B cell (primary cell): ENCODE results near the gene MRPL10. TPM values are rescaled to one million over a fixed set of nuclear protein-coding genes. Genes with fewer than 3 reads are reported as not detected.

Source experiments
- ATAC-seq: fragments of 200-7000 bp; cut with Tn5 transposase; one replicate; pipeline ENCODE4 v1.10.0; 2021; ENCODE audit warnings: low read depth, mild to moderate bottlenecking, moderate number of reproducible peaks, moderate library complexity
- CTCF ChIA-PET: fragments of 350-600 bp; sonication (Branson Sonifier 250); formaldehyde crosslinking; loops from one replicate; lab custom pipeline; 2021; ENCODE audit warnings: antibody characterized with exemption, inconsistent platforms; lab: Charles Lee
- POLR2A ChIA-PET: fragments of 350-600 bp; sonication (Branson Sonifier 250); formaldehyde crosslinking; loops from one replicate; lab custom pipeline; 2021; ENCODE audit warnings: antibody characterized with exemption; lab: Charles Lee
- DNase-seq: peaks from one replicate; pipeline ENCODE4 v3.0.0; 2013
- H2AFZ ChIP-seq: 2 replicates; pipeline ENCODE4 v1.6.1; 2012; ENCODE audit warnings: mild to moderate bottlenecking, low read depth, low read length; ENCODE audit not compliant: insufficient read depth, poor library complexity, severe bottlenecking
- H3K27ac ChIP-seq, 2 donors: 1 replicate in 1 of 2; 2 replicates in 1 of 2; pipeline ENCODE4 v1.5.1; 2012 to 2013; ENCODE audit warnings: low read length in 2 of 2, mild to moderate bottlenecking in 2 of 2, moderate library complexity in 1 of 2
- H3K27me3 ChIP-seq, 4 experiments: fragments of 200-600 bp in 1 of 4; sonication (generic) in 1 of 4; replicated peaks in 1 of 4; 1 replicate in 2 of 4; 2 replicates in 2 of 4; pipeline versions ENCODE4 v1.6.1 to v1.7.0; 2013 to 2016; ENCODE audit warnings: low read length in 3 of 4, mild to moderate bottlenecking in 2 of 4, mixed read lengths in 1 of 4, moderate library complexity in 1 of 4; ENCODE audit not compliant: insufficient read depth in 4 of 4, control insufficient read depth in 3 of 4; ENCODE audit errors: control extremely low read depth in 1 of 4
- H3K36me3 ChIP-seq, 2 experiments: replicated peaks in 1 of 2; 1 replicate in 1 of 2; 2 replicates in 1 of 2; pipeline versions ENCODE4 v1.6.1 to v1.7.1; 2013; ENCODE audit warnings: low read length in 1 of 2; ENCODE audit not compliant: insufficient read depth in 2 of 2, control insufficient read depth in 1 of 2; ENCODE audit errors: control extremely low read depth in 1 of 2, extremely low read depth in 1 of 2
- H3K4me1 ChIP-seq, 2 donors: fragments of 200-600 bp in 1 of 2; sonication (generic) in 1 of 2; 1 replicate in 1 of 2; 2 replicates in 1 of 2; pipeline versions ENCODE4 v1.5.1 to v1.6.1; 2013 to 2017; ENCODE audit warnings: low read length in 2 of 2; ENCODE audit not compliant: control insufficient read depth in 2 of 2, insufficient read depth in 2 of 2
- H3K4me2 ChIP-seq: replicated peaks from 2 replicates; pipeline ENCODE3; 2012; ENCODE audit warnings: mild to moderate bottlenecking, low read depth, low read length; ENCODE audit not compliant: poor library complexity, severe bottlenecking
- H3K4me3 ChIP-seq, 5 experiments: fragments of 200-600 bp in 1 of 5; sonication (generic) in 1 of 5; 1 replicate in 3 of 5; 2 replicates in 2 of 5; pipeline versions ENCODE4 v1.5.1 to v1.7.0; 2011 to 2016; ENCODE audit warnings: low read length in 4 of 5, mild to moderate bottlenecking in 4 of 5, low read depth in 2 of 5, control low read depth in 1 of 5, moderate library complexity in 1 of 5; ENCODE audit not compliant: insufficient read depth in 1 of 5; ENCODE audit errors: control extremely low read depth in 1 of 5, extremely low read depth in 1 of 5
- H3K79me2 ChIP-seq: fragments of 200-600 bp; sonication (generic); one replicate; pipeline ENCODE4 v1.6.0; 2016; ENCODE audit warnings: low read length; ENCODE audit not compliant: control insufficient read depth, insufficient read depth
- H3K9ac ChIP-seq: fragments of 200-600 bp; sonication (generic); 2 replicates; pipeline ENCODE4 v1.6.1; 2017; ENCODE audit warnings: mild to moderate bottlenecking, low read length, moderate library complexity
- H3K9me3 ChIP-seq, 3 donors: one replicate each; pipeline versions ENCODE4 v1.6.1 to v1.7.1; 2013; ENCODE audit warnings: low read length in 2 of 3; ENCODE audit not compliant: control insufficient read depth in 2 of 3, insufficient read depth in 1 of 3; ENCODE audit errors: control extremely low read depth in 1 of 3
- H4K20me1 ChIP-seq: 2 replicates; pipeline ENCODE4 v1.6.0; 2012; ENCODE audit warnings: mild to moderate bottlenecking, low read length; ENCODE audit not compliant: insufficient read depth, control insufficient read depth, poor library complexity, severe bottlenecking
- H3K27ac Mint-ChIP-seq: one replicate; pipeline ENCODE4 v1.8.0; 2021; ENCODE audit warnings: mixed read lengths
- H3K27me3 Mint-ChIP-seq: one replicate; pipeline ENCODE4 v1.8.0; 2021; ENCODE audit warnings: mixed read lengths
- H3K4me1 Mint-ChIP-seq: one replicate; pipeline ENCODE4 v1.8.0; 2021; ENCODE audit warnings: mixed read lengths
- H3K4me3 Mint-ChIP-seq: one replicate; pipeline ENCODE4 v1.8.0; 2021; ENCODE audit warnings: mixed read lengths
- H3K9me3 Mint-ChIP-seq: one replicate; pipeline ENCODE4 v1.8.0; 2022; ENCODE audit warnings: mixed read lengths; ENCODE audit not compliant: insufficient read depth
- EZH2 ChIP-seq: IDR thresholded peaks from 2 replicates; pipeline ENCODE4 v1.6.1; 2012; ENCODE audit warnings: borderline replicate concordance, low read depth, mild to moderate bottlenecking, moderate library complexity, low read length; ENCODE audit not compliant: insufficient read depth, poor library complexity, severe bottlenecking
- WGBS: methylation state at CpG from one replicate; pipeline ENCODE4 v1.1.5; 2013; ENCODE audit warnings: missing lambda C conversion rate; ENCODE audit not compliant: insufficient coverage; 5-methylcytosine and 5-hydroxymethylcytosine counted together
- intact Hi-C: fragments of 100-400 bp; cut with micrococcal nuclease; formaldehyde crosslinking; loops from one replicate; pipeline ENCODE4 v1.10.0; 2022
- polyA plus RNA-seq: library from polyadenylated mRNA; depleted of rRNA; stranded (reverse); fragments of >200 nt; gene quantifications from 2 replicates; pipeline ENCODE4 v1.2.3, GENCODE V29; 2012
- total RNA-seq, 2 donors: library from RNA; stranded (reverse); fragments of 120-200 nt in 1 of 2; gene quantifications; 1 replicate in 1 of 2; 2 replicates in 1 of 2; pipeline versions ENCODE4 v1.2.3 to v1.2.4, GENCODE V29; 2013 to 2022
- TF ChIP-seq, protein P1 (sequence below): fragments of 200-600 bp; IDR thresholded peaks from one replicate; pipeline ENCODE4 v1.8.0; 2022; ENCODE audit warnings: antibody characterized with exemption, mild to moderate bottlenecking

The MRPL10 gene
- total and polyA plus RNA-seq, 2 donors (not counting 1 experiment from before 2014, with no cell fraction given) = 34.8 to 39.4 TPM

DNA sequence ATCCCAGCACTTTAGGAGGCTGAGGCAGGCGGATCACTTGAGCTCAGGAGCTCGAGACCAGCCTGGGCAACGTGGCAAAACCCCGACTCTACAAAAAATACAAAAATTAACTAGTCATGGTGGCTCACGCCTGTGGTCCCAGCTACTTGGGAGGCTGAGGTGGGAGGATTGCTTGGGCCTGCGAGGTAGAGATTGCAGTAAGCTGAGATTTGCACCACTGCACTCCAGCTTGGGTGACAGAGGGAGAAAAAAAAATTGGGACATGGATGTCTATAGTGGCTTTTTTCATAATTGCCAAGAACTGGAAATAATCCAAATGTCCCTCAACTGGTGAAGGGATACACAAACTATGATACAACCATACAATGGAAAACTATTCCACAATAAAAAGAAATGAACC is 38.4 kb downstream of the MRPL10 start:
- TF ChIP-seq, protein P1, sequence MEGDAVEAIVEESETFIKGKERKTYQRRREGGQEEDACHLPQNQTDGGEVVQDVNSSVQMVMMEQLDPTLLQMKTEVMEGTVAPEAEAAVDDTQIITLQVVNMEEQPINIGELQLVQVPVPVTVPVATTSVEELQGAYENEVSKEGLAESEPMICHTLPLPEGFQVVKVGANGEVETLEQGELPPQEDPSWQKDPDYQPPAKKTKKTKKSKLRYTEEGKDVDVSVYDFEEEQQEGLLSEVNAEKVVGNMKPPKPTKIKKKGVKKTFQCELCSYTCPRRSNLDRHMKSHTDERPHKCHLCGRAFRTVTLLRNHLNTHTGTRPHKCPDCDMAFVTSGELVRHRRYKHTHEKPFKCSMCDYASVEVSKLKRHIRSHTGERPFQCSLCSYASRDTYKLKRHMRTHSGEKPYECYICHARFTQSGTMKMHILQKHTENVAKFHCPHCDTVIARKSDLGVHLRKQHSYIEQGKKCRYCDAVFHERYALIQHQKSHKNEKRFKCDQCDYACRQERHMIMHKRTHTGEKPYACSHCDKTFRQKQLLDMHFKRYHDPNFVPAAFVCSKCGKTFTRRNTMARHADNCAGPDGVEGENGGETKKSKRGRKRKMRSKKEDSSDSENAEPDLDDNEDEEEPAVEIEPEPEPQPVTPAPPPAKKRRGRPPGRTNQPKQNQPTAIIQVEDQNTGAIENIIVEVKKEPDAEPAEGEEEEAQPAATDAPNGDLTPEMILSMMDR = no peak
- TF ChIP-seq EZH2 = no peak
- no peak for DNase-seq
- no peak overlapping the region for H3K4me2 ChIP-seq
- ChIA-PET POLR2A (no interaction called here), CTCF (interaction anchor here (0.7 to 1.1 kb wide), 2 partner anchors 78 to 128 kb away, joined by 3 to 4 read pairs; no protein-coding TSS in a partner anchor)
- H3K27me3 ChIP-seq = peaks cover 0 to 34% (median 26%) of the 10 kb centered on the region in 4 experiments
- no peaks in the 10 kb centered on the region for H3K9me3 ChIP-seq
- no peaks in the 10 kb centered on the region for H3K9me3 Mint-ChIP-seq
- no peak overlapping the region for H3K4me3 Mint-ChIP-seq
- peaks cover 10% of the 10 kb centered on the region in 2 donors for H3K4me1 ChIP-seq
- H3K79me2 ChIP-seq = no peaks in the 10 kb centered on the region
- no peak overlapping the region for H3K9ac ChIP-seq
- peaks cover 9% of the 10 kb centered on the region for H3K4me1 Mint-ChIP-seq
- no peak overlapping the region for H3K27ac Mint-ChIP-seq
- peaks cover 60% of the 10 kb centered on the region for H3K27me3 Mint-ChIP-seq
- H3K4me3 ChIP-seq = no peak overlapping the region
- no peak overlapping the region for H3K27ac ChIP-seq
- no peaks in the 10 kb centered on the region for H4K20me1 ChIP-seq
- H3K36me3 ChIP-seq = no peaks in the 10 kb centered on the region
- WGBS = 82% methylated on average over 6 of the region's 6 CpGs
- no peak overlapping the region for H2AFZ ChIP-seq
- intact Hi-C loops = no loop called here
- no peak for ATAC-seq

GRCh38 chr17:47792457-47792856 is 38.9 kb downstream of the MRPL10 start:
- H3K4me3 Mint-ChIP-seq = no peak overlapping the region
- H3K4me1 Mint-ChIP-seq = peaks cover 9% of the 10 kb centered on the region
- intact Hi-C loops = no loop called here
- Histone ChIP-seq H3K4me1 (peaks cover 10% of the 10 kb centered on the region in 2 donors), H3K4me3 (no peak overlapping the region), H3K79me2 (no peaks in the 10 kb centered on the region), H3K27me3 (peaks cover 0 to 33% (median 26%) of the 10 kb centered on the region in 4 experiments), H3K4me2 (no peak overlapping the region), H2AFZ (no peak overlapping the region), H3K9ac (no peak overlapping the region), H3K27ac (no peak overlapping the region), H3K9me3 (no peaks in the 10 kb centered on the region), H3K36me3 (no peaks in the 10 kb centered on the region), H4K20me1 (no peaks in the 10 kb centered on the region)
- H3K27ac Mint-ChIP-seq = no peak overlapping the region
- peaks cover 58% of the 10 kb centered on the region for H3K27me3 Mint-ChIP-seq
- POLR2A ChIA-PET = no interaction called here
- no CpG with 5 or more reads among the region's 1 CpG for WGBS
- H3K9me3 Mint-ChIP-seq = no peaks in the 10 kb centered on the region
- CTCF ChIA-PET = interaction anchor here (0.6 kb wide), 1 partner anchor 281 kb away, joined by 3 read pairs; no protein-coding TSS in a partner anchor
- TF ChIP-seq, protein P1 = no peak
- no peak for TF ChIP-seq EZH2
- DNase-seq (no peak), ATAC-seq (no peak)
